Neuronal stem cell (in vitro differentiated cells): ENCODE results near the gene SULF2.

Experiments used
- DNase-seq: peaks from one replicate; pipeline ENCODE4 v3.0.0-alpha.2; 2013; ENCODE audit warnings: low spot score
- H2AFZ ChIP-seq: one replicate; pipeline ENCODE4 v1.6.1; 2013; ENCODE audit warnings: mild to moderate bottlenecking, low read length, inconsistent platforms
- H2AK5ac ChIP-seq: 2 replicates; pipeline ENCODE4 v1.6.1; 2013; ENCODE audit warnings: low read depth, mild to moderate bottlenecking, inconsistent platforms, low read length, moderate library complexity, mixed read lengths
- H2BK120ac ChIP-seq: 2 replicates; pipeline ENCODE4 v1.6.1; 2013; ENCODE audit warnings: low read depth, mild to moderate bottlenecking, inconsistent platforms, low read length, moderate library complexity, mixed read lengths
- H2BK12ac ChIP-seq: one replicate; pipeline ENCODE4 v1.6.1; 2013; ENCODE audit warnings: low read length, inconsistent platforms
- H2BK15ac ChIP-seq: 2 replicates; pipeline ENCODE4 v1.6.1; 2013; ENCODE audit warnings: mild to moderate bottlenecking, low read length, inconsistent platforms, mixed read lengths
- H2BK5ac ChIP-seq: one replicate; pipeline ENCODE4 v1.6.1; 2013; ENCODE audit warnings: inconsistent platforms, mild to moderate bottlenecking, low read length, moderate library complexity
- H3K14ac ChIP-seq: one replicate; pipeline ENCODE4 v1.6.1; 2013; ENCODE audit warnings: low read length, inconsistent platforms
- H3K18ac ChIP-seq: 2 replicates; pipeline ENCODE4 v1.6.1; 2013; ENCODE audit warnings: low read length, inconsistent platforms
- H3K23ac ChIP-seq: 2 replicates; pipeline ENCODE4 v1.6.1; 2013; ENCODE audit warnings: low read depth, mild to moderate bottlenecking, mixed read lengths, low read length, inconsistent platforms; ENCODE audit not compliant: poor library complexity
- H3K27ac ChIP-seq: replicated peaks from 3 replicates; pipeline ENCODE4 v1.5.1; 2013; ENCODE audit warnings: low read length, inconsistent platforms
- H3K27me3 ChIP-seq, 3 experiments: 2 replicates each; pipeline ENCODE4 v1.6.1; 2013; ENCODE audit warnings: low read length in 3 of 3, mild to moderate bottlenecking in 2 of 3, inconsistent platforms in 1 of 3, low read depth in 1 of 3, mixed read lengths in 1 of 3, moderate library complexity in 1 of 3; ENCODE audit not compliant: control insufficient read depth in 3 of 3, insufficient read depth in 3 of 3
- H3K36me3 ChIP-seq, 2 donors: replicated peaks in 1 of 2; 2 replicates each; pipeline ENCODE4 v1.6.1; 2013; ENCODE audit warnings: low read length in 2 of 2; ENCODE audit not compliant: control insufficient read depth in 2 of 2, insufficient read depth in 2 of 2
- H3K4ac ChIP-seq: 2 replicates; pipeline ENCODE4 v1.6.1; 2013; ENCODE audit warnings: inconsistent platforms, mild to moderate bottlenecking, low read length, moderate library complexity
- H3K4me1 ChIP-seq, 2 donors: 1 replicate in 1 of 2; 2 replicates in 1 of 2; pipeline ENCODE4 v1.6.1; 2013; ENCODE audit warnings: low read length in 2 of 2, low read depth in 1 of 2; ENCODE audit not compliant: control insufficient read depth in 2 of 2, insufficient read depth in 1 of 2
- H3K4me2 ChIP-seq: one replicate; pipeline ENCODE4 v1.6.1; 2013; ENCODE audit warnings: mild to moderate bottlenecking, low read length, inconsistent platforms; ENCODE audit not compliant: insufficient read depth, poor library complexity, severe bottlenecking
- H3K4me3 ChIP-seq, 2 donors: 2 replicates each; pipeline ENCODE4 v1.5.1; 2013; ENCODE audit warnings: low read length in 2 of 2, mild to moderate bottlenecking in 2 of 2, inconsistent platforms in 1 of 2, moderate library complexity in 1 of 2
- H3K79me1 ChIP-seq: one replicate; pipeline ENCODE4 v1.6.1; 2013; ENCODE audit warnings: low read depth, mild to moderate bottlenecking, inconsistent platforms, low read length, moderate library complexity
- H3K9ac ChIP-seq: one replicate; pipeline ENCODE4 v1.6.1; 2013; ENCODE audit warnings: mild to moderate bottlenecking, low read depth, low read length, inconsistent platforms; ENCODE audit not compliant: poor library complexity
- H3K9me3 ChIP-seq, 2 donors: replicated peaks in 1 of 2; 2 replicates each; pipeline versions ENCODE3 to v1.6.1; 2013; ENCODE audit warnings: low read length in 2 of 2, mild to moderate bottlenecking in 2 of 2, inconsistent platforms in 1 of 2, low read depth in 1 of 2, mixed read lengths in 1 of 2, moderate library complexity in 1 of 2; ENCODE audit not compliant: control insufficient read depth in 2 of 2, insufficient read depth in 1 of 2
- H4K8ac ChIP-seq: one replicate; pipeline ENCODE4 v1.6.1; 2013; ENCODE audit warnings: low read depth, mild to moderate bottlenecking, inconsistent platforms, low read length, moderate library complexity
- H4K91ac ChIP-seq: one replicate; pipeline ENCODE4 v1.6.1; 2013; ENCODE audit warnings: low read length, low read depth, mild to moderate bottlenecking, inconsistent platforms; ENCODE audit not compliant: poor library complexity
- WGBS, 2 donors: extraction: QIAGEN DNeasy Blood & Tissue Kit; methylation state at CpG; one replicate each; pipeline ENCODE4 v1.1.7; 2013; ENCODE audit warnings: missing lambda C conversion rate in 2 of 2, mixed read lengths in 1 of 2; ENCODE audit not compliant: insufficient read length in 2 of 2, insufficient replicate concordance in 1 of 2; ENCODE audit errors: extremely low coverage in 2 of 2; 5-methylcytosine and 5-hydroxymethylcytosine counted together

The SULF2 gene

GRCh38 chr20:47783828-47784598 is 1.3 kb downstream of the SULF2 start:
- Histone ChIP-seq H3K4ac (no peak overlapping the region), H2BK5ac (no peak overlapping the region), H3K4me2 (peak overlapping the region; percentile 72), H3K23ac (peak overlapping the region; percentile 74), H2AFZ (peak overlapping the region; percentile 91), H2BK15ac (peak overlapping the region; percentile 93), H4K91ac (no peak overlapping the region), H3K27ac (no peak overlapping the region), H2BK12ac (peak overlapping the region; percentile 64), H3K4me3 (peak overlapping the region; percentile 80 to 84), H2BK120ac (no peak overlapping the region), H4K8ac (no peak overlapping the region), H3K27me3 (peaks cover 0 to 4% (median 0%) of the 10 kb centered on the region in 3 experiments), H3K9me3 (no peaks in the 10 kb centered on the region), H3K4me1 (peaks cover 11 to 20% of the 10 kb centered on the region in 2 donors), H3K79me1 (peaks cover 1% of the 10 kb centered on the region), H3K36me3 (no peaks in the 10 kb centered on the region), H3K18ac (peak overlapping the region; percentile 87), H3K14ac (peak overlapping the region; percentile 73), H3K9ac (peak overlapping the region; percentile 89), H2AK5ac (peak overlapping the region; percentile 59)
- no peak for DNase-seq
- no CpG with 5 or more reads among the region's 23 CpGs for WGBS, 2 donors

GRCh38 chr20:47782920-47783552 is 2.2 kb downstream of the SULF2 start:
- no peak overlapping the region for H2AK5ac ChIP-seq
- H4K8ac ChIP-seq: no peak overlapping the region
- no peak overlapping the region for H3K4me3 ChIP-seq
- no peak overlapping the region for H3K9ac ChIP-seq
- H3K4ac ChIP-seq: no peak overlapping the region
- no peak overlapping the region for H2AFZ ChIP-seq
- no CpG with 5 or more reads among the region's 2 CpGs for WGBS, 2 donors
- H2BK12ac ChIP-seq: no peak overlapping the region
- no peak overlapping the region for H2BK120ac ChIP-seq
- H3K27me3 ChIP-seq: no peaks in the 10 kb centered on the region
- no peak overlapping the region for H3K18ac ChIP-seq
- H2BK15ac ChIP-seq: no peak overlapping the region
- no peak overlapping the region for H3K4me2 ChIP-seq
- H3K4me1 ChIP-seq: peaks cover 9 to 18% of the 10 kb centered on the region in 2 donors
- H3K23ac ChIP-seq: no peak overlapping the region
- DNase-seq: no peak
- H4K91ac ChIP-seq: no peak overlapping the region
- H2BK5ac ChIP-seq: no peak overlapping the region
- H3K14ac ChIP-seq: no peak overlapping the region
- peaks cover 1% of the 10 kb centered on the region for H3K79me1 ChIP-seq
- no peak overlapping the region for H3K27ac ChIP-seq
- no peaks in the 10 kb centered on the region for H3K9me3 ChIP-seq
- no peaks in the 10 kb centered on the region for H3K36me3 ChIP-seq

GRCh38 chr20:47782076-47782475 is 3.2 kb downstream of the SULF2 start:
- H3K4ac ChIP-seq: no peak overlapping the region
- H2BK120ac ChIP-seq: no peak overlapping the region
- no peaks in the 10 kb centered on the region for H3K9me3 ChIP-seq
- peaks cover 9 to 18% of the 10 kb centered on the region in 2 donors for H3K4me1 ChIP-seq
- no peak overlapping the region for H4K91ac ChIP-seq
- H3K27ac ChIP-seq: no peak overlapping the region
- WGBS, 2 donors: no CpG with 5 or more reads among the region's 7 CpGs
- H3K4me3 ChIP-seq: no peak overlapping the region
- H2BK15ac ChIP-seq: no peak overlapping the region
- H2BK12ac ChIP-seq: no peak overlapping the region
- H3K36me3 ChIP-seq: no peaks in the 10 kb centered on the region
- no peak overlapping the region for H2AFZ ChIP-seq
- no peak overlapping the region for H3K18ac ChIP-seq
- H2BK5ac ChIP-seq: no peak overlapping the region
- no peak overlapping the region for H3K14ac ChIP-seq
- peaks cover 1% of the 10 kb centered on the region for H3K79me1 ChIP-seq
- no peak overlapping the region for H4K8ac ChIP-seq
- no peaks in the 10 kb centered on the region for H3K27me3 ChIP-seq
- no peak overlapping the region for H3K4me2 ChIP-seq
- no peak overlapping the region for H3K9ac ChIP-seq
- no peak overlapping the region for H2AK5ac ChIP-seq
- H3K23ac ChIP-seq: no peak overlapping the region
- no peak for DNase-seq

- Histone ChIP-seq H3K9ac (no peak overlapping the region), H3K23ac (no peak overlapping the region), H3K27me3 (no peaks in the 10 kb centered on the region), H3K4me3 (no peak overlapping the region), H2BK120ac (no peak overlapping the region), H4K8ac (no peak overlapping the region), H4K91ac (no peak overlapping the region), H2AK5ac (peak overlapping the region; percentile 7), H2BK15ac (no peak overlapping the region), H3K14ac (no peak overlapping the region), H3K4me1 (peaks cover 8 to 15% of the 10 kb centered on the region in 2 donors), H3K27ac (no peak overlapping the region), H3K18ac (no peak overlapping the region), H3K4ac (no peak overlapping the region), H3K79me1 (peaks cover 1% of the 10 kb centered on the region), H3K4me2 (no peak overlapping the region), H3K9me3 (no peaks in the 10 kb centered on the region), H2AFZ (no peak overlapping the region), H2BK5ac (no peak overlapping the region), H2BK12ac (no peak overlapping the region), H3K36me3 (no peaks in the 10 kb centered on the region)
- WGBS, 2 donors: no CpG with 5 or more reads among the region's 4 CpGs
- DNase-seq: no peak
Observed at GRCh38 chr20:47781632-47782031, 3.6 kb downstream of the SULF2 start.
